HG03045 (cell line): Measurements from ENCODE around the gene SAP30BP.
"Not testable (repeated sequence)": the region's sequence is repeated elsewhere in the genome, so short reads cannot be mapped to it uniquely, and the experiment has no call there.

Source experiments
- ATAC-seq: cut with Tn5 transposase; IDR thresholded peaks from one replicate; pipeline ENCODE4 v1.9.1; 2021; ENCODE audit warnings: mild to moderate bottlenecking, moderate library complexity; ENCODE audit not compliant: unreplicated experiment

The SAP30BP gene

GRCh38 chr17:75633486-75634375, 33.4 kb upstream of the SAP30BP start:
- no peak for ATAC-seq

- no peak for ATAC-seq
Measured at GRCh38 chr17:75634376-75634740, 32.8 kb upstream of the SAP30BP start.

GRCh38 chr17:75634754-75635609, 32.2 kb upstream of the SAP30BP start:
- ATAC-seq = no peak

GRCh38 chr17:75635610-75636202, 31.4 kb upstream of the SAP30BP start:
- no peak for ATAC-seq

GRCh38 chr17:75636381-75637142, 30.6 kb upstream of the SAP30BP start:
- no peak for ATAC-seq

- ATAC-seq = no peak
Measured at GRCh38 chr17:75637143-75637538, 30.0 kb upstream of the SAP30BP start.

- ATAC-seq = no peak
Measured at GRCh38 chr17:75637551-75637950, 29.6 kb upstream of the SAP30BP start.

GRCh38 chr17:75638039-75638438, 29.1 kb upstream of the SAP30BP start:
- ATAC-seq = not testable (repeated sequence)

GRCh38 chr17:75638893-75639292, 28.2 kb upstream of the SAP30BP start:
- no peak for ATAC-seq

GRCh38 chr17:75639327-75639726, 27.8 kb upstream of the SAP30BP start:
- no peak for ATAC-seq

GRCh38 chr17:75639771-75640555, 27.2 kb upstream of the SAP30BP start:
- ATAC-seq = no peak

GRCh38 chr17:75640556-75641119, 26.5 kb upstream of the SAP30BP start:
- no peak for ATAC-seq

- no peak for ATAC-seq
Measured at GRCh38 chr17:75641343-75641742, 25.8 kb upstream of the SAP30BP start.

- ATAC-seq = no peak
Measured at GRCh38 chr17:75642182-75642783, 24.9 kb upstream of the SAP30BP start.

GRCh38 chr17:75642784-75643642, 24.1 kb upstream of the SAP30BP start:
- no peak for ATAC-seq

GRCh38 chr17:75643643-75644017, 23.5 kb upstream of the SAP30BP start:
- no peak for ATAC-seq

- ATAC-seq = no peak
Measured at GRCh38 chr17:75645501-75645888, 21.6 kb upstream of the SAP30BP start.

GRCh38 chr17:75645889-75646637, 21.1 kb upstream of the SAP30BP start:
- peak; percentile 72 for ATAC-seq
